ENCODE measurements around the gene GNG4.
"Not testable (repeated sequence)": the region's sequence is repeated elsewhere in the genome, so short reads cannot be mapped to it uniquely, and the experiment has no call there.

The GNG4 gene

DNA sequence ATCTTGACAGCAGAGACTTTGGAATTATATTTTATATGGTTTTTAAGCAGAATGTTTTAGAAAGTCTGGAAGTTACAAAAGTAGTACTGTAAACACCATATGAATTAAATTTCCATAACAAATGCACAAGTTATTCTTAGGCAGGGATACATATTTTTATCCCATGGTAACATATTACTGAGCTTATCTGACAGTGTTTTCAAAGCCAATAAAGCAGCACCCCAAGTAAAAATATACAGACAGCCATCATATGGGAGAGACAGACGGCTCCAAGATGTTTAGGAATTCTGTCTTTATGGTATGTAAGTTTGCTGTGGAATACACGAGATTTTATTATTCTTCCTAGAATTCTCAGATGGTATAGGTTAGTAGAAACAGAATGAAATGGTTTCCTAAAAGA is 12.0 kb upstream of the GNG4 start:
- H3K27me3 ChIP-seq (ENCODE audit: low read depth): no peaks in the 10 kb centered on the region
- DNase-seq (ENCODE audit: low spot score in 2 of 2): no peak
- in situ Hi-C loops (cut with MboI; ENCODE audit: low sequenced_read_pairs): no loop called here
- H3K36me3 ChIP-seq (replicated peaks): no peaks in the 10 kb centered on the region
- H3K9me3 ChIP-seq: no peaks in the 10 kb centered on the region
- H3K4me1 ChIP-seq: peaks cover 29% of the 10 kb centered on the region
- no peak overlapping the region for H3K4me3 ChIP-seq

DNA sequence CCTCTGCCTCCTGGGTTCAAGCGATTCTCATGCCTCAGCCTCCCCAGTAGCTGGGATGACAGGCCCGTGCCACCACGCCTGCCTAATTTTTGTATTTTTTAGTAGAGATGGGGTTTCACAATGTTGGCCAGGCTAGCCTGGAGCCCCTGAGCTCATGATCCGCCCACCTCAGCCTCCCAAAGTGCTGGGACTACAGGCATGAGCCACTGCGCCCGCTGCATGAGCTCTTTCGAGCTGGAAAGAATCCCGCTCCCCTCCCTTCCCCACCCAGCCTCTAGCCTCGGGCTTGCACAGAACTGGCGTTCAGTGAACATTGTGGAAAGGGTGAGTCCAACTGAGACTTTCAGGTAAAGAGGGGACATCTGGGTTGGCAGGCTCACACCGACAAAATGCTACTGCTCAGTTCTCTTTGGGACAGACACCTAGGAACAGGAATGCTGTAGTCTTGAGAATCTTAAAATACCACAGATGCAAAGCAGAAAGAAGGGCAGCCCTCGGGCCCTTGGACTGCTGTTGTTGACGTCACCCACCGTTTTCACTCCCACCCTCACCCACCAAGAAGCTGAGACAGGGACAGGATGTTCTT is 9.7 kb upstream of the GNG4 start:
- in situ Hi-C loops (cut with MboI; ENCODE audit: low sequenced_read_pairs): no loop called here
- no peaks in the 10 kb centered on the region for H3K36me3 ChIP-seq (replicated peaks)
- DNase-seq (ENCODE audit: low spot score in 2 of 2): no peak
- H3K27me3 ChIP-seq (ENCODE audit: low read depth): no peaks in the 10 kb centered on the region
- peaks cover 40% of the 10 kb centered on the region for H3K4me1 ChIP-seq
- H3K9me3 ChIP-seq: 0 out of 2 replicates have a peak, but pooled peaks cover 2% of the 10 kb centered on the region
- H3K4me3 ChIP-seq: no peak overlapping the region

DNA sequence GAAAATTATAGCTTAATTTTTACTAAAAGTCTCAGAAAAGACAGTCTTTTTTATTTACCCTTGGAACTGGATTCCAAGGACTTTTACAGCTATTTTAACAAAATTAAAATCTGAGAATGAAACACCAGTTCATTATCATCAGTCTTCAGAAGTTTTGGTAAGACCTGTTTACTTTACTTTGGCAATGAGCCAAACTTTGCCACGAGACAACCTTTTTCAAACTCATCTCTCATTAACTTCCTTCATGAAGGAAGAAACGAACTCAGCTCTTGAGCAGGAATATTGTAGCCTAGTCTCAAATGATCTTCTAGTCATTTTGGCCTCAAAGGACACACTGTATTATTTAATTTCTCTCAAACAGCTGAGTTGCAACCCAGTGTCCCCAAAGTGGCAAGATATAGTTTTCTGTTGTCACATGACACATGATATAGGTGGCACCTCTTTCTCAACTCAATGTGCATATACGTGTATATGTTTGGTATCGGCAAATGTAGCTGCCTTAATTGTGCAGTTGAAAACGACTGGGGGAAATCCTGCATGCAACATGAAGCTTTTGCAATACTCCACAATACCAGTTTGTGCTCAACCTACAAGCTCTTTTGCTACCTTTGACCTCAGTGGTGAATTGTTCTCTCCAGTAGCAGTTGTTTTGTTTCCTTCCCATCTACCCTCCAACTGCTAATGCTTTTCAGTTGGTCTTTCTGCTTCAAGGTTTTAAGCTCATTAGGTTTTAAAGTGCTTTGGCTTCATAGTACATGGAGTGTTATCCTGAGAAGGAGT is 8.4 kb upstream of the GNG4 start:
- H3K4me3 ChIP-seq: no peak overlapping the region
- in situ Hi-C loops (cut with MboI; ENCODE audit: low sequenced_read_pairs): no loop called here
- H3K27me3 ChIP-seq (ENCODE audit: low read depth): no peaks in the 10 kb centered on the region
- H3K36me3 ChIP-seq (replicated peaks): no peaks in the 10 kb centered on the region
- H3K9me3 ChIP-seq: 0 out of 2 replicates have a peak, but pooled peaks cover 2% of the 10 kb centered on the region
- DNase-seq (ENCODE audit: low spot score in 2 of 2): no peak
- H3K4me1 ChIP-seq: peaks cover 40% of the 10 kb centered on the region

DNA sequence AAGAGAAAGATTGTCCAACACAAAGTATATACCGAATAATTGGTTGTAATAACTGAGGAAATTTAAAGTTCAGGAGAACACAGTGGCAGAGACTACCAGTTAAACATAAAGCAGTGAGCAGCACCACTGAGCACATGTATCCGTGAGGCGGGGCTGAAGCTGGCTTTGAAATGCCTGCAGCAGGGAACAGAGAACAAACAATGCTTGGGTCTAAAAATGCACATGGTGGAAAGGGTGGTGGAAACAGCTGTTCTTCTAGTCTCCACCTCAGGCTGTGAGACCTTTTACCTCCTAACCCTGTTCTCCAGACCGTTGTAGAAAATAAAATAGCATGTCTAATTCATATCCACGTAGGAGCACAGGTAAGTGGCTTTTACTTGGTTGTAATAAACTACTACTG is 7.7 kb upstream of the GNG4 start:
- no peaks in the 10 kb centered on the region for H3K36me3 ChIP-seq (replicated peaks)
- DNase-seq (ENCODE audit: low spot score in 2 of 2): peak in 1 of 2 experiments; percentile 54
- in situ Hi-C loops (cut with MboI; ENCODE audit: low sequenced_read_pairs): no loop called here
- peaks cover 36% of the 10 kb centered on the region for H3K4me1 ChIP-seq
- H3K9me3 ChIP-seq: 0 out of 2 replicates have a peak, but pooled peaks cover 2% of the 10 kb centered on the region
- H3K27me3 ChIP-seq (ENCODE audit: low read depth): no peaks in the 10 kb centered on the region
- H3K4me3 ChIP-seq: no peak overlapping the region

DNA sequence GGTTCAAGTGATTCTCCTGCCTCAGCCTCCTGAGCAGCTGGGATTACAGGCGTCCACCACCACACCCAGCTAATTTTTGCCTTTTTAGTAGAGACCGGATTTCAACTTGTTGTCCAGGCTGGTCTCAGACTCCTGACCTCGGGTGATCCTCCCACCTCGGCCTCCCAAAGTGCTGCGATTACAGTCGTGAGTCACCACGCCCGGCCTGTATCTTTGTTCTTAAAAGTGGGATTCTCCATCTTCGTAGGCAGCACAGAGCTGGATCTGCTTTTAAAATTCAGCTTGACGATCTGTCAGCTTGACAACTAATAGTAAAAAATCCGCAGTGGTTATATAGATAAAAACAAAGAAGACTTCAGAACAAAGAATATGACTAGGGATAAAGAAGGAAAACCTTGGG is 2.8 kb upstream of the GNG4 start:
- H3K27me3 ChIP-seq (ENCODE audit: low read depth): no peaks in the 10 kb centered on the region
- DNase-seq (ENCODE audit: low spot score in 2 of 2): no peak
- in situ Hi-C loops (cut with MboI; ENCODE audit: low sequenced_read_pairs): no loop called here
- peaks cover 27% of the 10 kb centered on the region for H3K4me1 ChIP-seq
- no peak overlapping the region for H3K4me3 ChIP-seq
- no peaks in the 10 kb centered on the region for H3K36me3 ChIP-seq (replicated peaks)
- 0 out of 2 replicates have a peak, but pooled peaks cover 2% of the 10 kb centered on the region for H3K9me3 ChIP-seq

DNA sequence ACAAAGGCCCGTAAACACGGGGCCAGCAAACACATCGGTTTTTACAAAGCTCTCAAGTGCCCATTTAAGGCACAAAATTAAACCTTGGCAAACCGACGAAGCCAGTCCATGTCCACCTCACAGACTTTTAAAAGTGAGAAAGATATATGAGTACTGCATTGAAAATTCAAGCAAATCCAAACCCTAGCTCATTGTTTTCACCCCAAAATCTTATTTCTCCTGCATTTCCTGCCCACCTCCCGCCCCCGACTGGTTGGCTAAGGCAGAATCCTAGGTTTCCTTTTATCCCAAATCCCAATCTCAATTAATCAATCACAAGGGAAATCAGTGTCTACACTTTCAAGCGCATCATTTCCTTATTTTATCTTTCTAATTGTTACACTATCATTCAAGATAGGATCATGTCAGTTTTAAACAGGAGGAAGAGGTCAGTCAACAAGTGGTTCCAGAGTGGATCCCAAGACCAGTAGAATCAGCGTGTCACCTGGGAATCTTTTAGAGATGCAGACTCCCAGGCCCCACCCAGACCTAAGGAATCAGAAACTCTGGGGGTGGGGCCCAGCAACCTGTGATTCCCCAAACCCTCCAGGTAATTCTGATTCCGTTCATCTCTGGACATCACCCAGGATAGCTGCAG is 1.7 kb upstream of the GNG4 start:
- Histone ChIP-seq H3K36me3 (replicated peaks) (no peaks in the 10 kb centered on the region), H3K9me3 (0 out of 2 replicates have a peak, but pooled peaks cover 2% of the 10 kb centered on the region), H3K4me3 (no peak overlapping the region), H3K4me1 (peaks cover 18% of the 10 kb centered on the region), H3K27me3 (ENCODE audit: low read depth) (no peaks in the 10 kb centered on the region)
- in situ Hi-C loops (cut with MboI; ENCODE audit: low sequenced_read_pairs): no loop called here
- no peak for DNase-seq (ENCODE audit: low spot score in 2 of 2)

DNA sequence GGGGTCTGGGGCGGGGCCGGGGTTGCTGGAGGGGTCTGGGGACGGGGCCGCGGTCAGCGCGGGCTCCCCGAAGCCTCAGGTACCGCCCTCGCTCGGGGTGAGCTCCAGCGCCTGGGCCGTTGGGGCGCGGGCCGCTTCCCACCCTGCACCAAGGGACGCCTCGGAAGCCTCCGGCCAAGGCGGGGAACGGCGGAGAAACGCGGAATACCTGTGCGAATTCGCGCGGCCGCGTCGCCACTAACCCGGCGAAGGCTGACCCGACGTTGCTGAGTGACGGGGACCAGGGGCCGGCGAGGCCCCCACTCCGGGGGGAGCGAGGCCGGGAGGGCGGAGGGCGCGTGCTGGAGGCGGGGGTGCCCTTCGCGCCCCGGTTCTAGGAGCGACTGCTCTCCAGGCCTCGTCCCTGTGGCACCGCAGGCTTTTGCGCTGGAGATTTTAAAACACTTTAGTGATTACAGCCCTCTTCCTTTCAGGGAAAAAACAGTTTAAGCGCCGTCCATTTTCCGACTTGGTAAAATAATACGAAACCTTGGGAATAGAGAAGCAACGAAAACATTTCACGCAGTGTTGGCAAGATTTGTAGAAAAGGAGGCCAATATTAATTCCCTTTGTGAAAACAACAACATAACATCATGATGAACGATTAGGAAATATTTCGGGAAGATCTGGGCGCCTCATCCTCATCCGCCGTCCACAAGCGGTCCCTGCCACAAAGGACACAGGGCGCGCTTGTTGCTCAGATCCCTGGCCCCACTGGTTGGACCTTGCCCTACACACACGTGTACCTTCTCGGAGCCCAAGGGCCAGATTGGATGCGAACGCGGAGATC is 971 bp upstream of the GNG4 start:
- Histone ChIP-seq H3K9me3 (0 out of 2 replicates have a peak, but pooled peaks cover 2% of the 10 kb centered on the region), H3K27me3 (ENCODE audit: low read depth) (no peaks in the 10 kb centered on the region), H3K4me3 (peak overlapping the region; percentile 28), H3K4me1 (peaks cover 11% of the 10 kb centered on the region), H3K36me3 (replicated peaks) (no peaks in the 10 kb centered on the region)
- in situ Hi-C loops (cut with MboI; ENCODE audit: low sequenced_read_pairs): no loop called here
- peak in 1 of 2 experiments; percentile 59 for DNase-seq (ENCODE audit: low spot score in 2 of 2)

DNA sequence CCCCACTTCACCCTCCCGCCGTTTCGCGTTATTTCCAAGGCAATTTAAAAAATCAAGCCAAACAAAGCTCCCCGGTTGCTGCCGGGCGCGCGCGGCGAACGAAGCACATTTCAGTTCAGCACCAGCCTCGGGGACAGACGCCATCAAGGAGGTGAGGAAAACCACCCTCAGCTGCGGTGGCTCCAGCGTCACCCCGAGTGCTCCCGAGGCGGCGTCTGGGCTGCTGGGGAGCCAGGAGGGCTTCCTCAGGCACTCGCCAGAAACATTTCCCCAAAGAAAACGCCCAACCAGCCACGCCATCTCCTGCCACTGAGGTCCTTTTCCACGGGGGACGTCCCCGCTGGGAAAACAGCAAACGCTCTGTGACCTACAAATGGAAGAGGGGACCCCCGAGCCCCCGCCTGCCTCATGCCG is 623 bp downstream of the GNG4 start:
- in situ Hi-C loops (cut with MboI; ENCODE audit: low sequenced_read_pairs): no loop called here
- peak overlapping the region; percentile 51 for H3K4me3 ChIP-seq
- H3K4me1 ChIP-seq: peaks cover 10% of the 10 kb centered on the region; the same call in 1 of the 2 replicates
- H3K9me3 ChIP-seq: no peaks in the 10 kb centered on the region
- peak; percentile 60 to 78 for DNase-seq (ENCODE audit: low spot score in 2 of 2)
- no peaks in the 10 kb centered on the region for H3K36me3 ChIP-seq (replicated peaks)
- no peaks in the 10 kb centered on the region for H3K27me3 ChIP-seq (ENCODE audit: low read depth)

DNA sequence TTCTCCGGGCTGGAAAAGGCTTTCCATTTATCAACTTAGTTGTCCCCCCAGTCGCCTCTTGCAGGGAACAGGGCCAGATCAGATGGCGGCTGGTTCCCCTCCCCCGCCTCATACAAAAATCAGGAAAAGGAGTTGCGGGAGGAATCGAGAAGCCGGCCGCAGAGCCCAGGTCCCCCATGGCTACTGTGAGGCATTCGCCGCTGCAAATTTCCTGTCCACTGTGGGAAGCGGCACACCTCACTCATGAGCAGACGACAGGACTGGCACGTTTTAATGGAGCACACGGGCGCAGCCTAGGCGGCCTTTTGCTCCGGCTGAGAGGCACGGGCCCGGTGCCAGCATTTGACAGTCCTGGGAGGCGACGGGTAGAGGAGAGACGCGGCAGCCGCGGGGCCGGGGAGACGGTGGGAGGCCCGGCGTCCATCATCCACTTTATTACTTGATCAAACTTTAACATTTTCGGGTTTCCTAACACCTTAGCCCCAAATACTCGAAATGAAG is 1.1 kb downstream of the GNG4 start:
- Histone ChIP-seq H3K4me1 (peaks cover 15% of the 10 kb centered on the region), H3K27me3 (ENCODE audit: low read depth) (no peaks in the 10 kb centered on the region), H3K4me3 (peak overlapping the region; percentile 51), H3K36me3 (replicated peaks) (no peaks in the 10 kb centered on the region), H3K9me3 (no peaks in the 10 kb centered on the region)
- in situ Hi-C loops (cut with MboI; ENCODE audit: low sequenced_read_pairs): no loop called here
- DNase-seq (ENCODE audit: low spot score in 2 of 2): peak; percentile 29 to 75

DNA sequence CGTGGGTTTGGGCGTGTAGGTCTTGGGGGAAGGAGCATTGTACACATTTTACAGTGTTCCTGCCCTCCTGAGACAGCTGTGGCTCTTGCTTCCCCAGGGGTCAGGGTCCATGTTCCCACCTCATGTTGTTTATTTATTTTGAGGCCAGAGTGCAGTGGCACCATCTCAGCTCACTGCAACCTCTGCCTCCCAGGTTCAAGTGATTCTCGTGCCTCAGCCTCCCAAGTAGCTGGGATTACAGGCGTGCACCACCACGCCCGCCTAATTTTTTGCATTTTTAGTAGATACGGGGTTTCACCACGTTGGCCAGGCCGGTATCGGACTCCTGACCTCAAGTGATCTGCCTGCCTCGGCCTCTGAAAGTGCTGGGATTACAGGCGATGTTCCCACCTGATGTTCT is 2.0 kb downstream of the GNG4 start:
- H3K9me3 ChIP-seq; H3K4me3 ChIP-seq; H3K36me3 ChIP-seq (replicated peaks); DNase-seq (ENCODE audit: low spot score in 2 of 2); in situ Hi-C loops (cut with MboI; ENCODE audit: low sequenced_read_pairs); H3K27me3 ChIP-seq (ENCODE audit: low read depth): not testable (repeated sequence)
- peaks cover 23% of the 10 kb centered on the region for H3K4me1 ChIP-seq

DNA sequence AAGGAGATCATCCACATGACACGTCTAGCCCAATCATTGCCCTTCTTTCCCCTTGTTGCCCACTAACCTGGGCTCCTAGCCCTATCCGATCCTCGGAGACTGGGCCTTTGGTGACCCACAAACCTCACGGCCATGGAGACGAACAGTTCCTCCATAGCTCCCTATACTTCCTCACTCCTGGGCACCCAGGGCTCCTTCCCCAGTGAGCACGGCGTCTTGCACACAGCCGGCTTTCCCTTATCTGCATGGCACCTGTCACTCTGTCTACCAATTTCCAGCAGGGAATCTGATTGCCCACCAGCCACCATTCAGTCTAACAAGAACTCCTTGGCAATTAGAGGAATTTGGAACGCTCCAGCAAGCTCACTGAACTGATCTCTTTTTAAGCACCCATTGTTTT is 3.1 kb downstream of the GNG4 start:
- no peak for DNase-seq (ENCODE audit: low spot score in 2 of 2)
- no peaks in the 10 kb centered on the region for H3K9me3 ChIP-seq
- in situ Hi-C loops (cut with MboI; ENCODE audit: low sequenced_read_pairs): no loop called here
- H3K36me3 ChIP-seq (replicated peaks): no peaks in the 10 kb centered on the region
- no peak overlapping the region for H3K4me3 ChIP-seq
- H3K27me3 ChIP-seq (ENCODE audit: low read depth): no peaks in the 10 kb centered on the region
- peaks cover 29% of the 10 kb centered on the region for H3K4me1 ChIP-seq

DNA sequence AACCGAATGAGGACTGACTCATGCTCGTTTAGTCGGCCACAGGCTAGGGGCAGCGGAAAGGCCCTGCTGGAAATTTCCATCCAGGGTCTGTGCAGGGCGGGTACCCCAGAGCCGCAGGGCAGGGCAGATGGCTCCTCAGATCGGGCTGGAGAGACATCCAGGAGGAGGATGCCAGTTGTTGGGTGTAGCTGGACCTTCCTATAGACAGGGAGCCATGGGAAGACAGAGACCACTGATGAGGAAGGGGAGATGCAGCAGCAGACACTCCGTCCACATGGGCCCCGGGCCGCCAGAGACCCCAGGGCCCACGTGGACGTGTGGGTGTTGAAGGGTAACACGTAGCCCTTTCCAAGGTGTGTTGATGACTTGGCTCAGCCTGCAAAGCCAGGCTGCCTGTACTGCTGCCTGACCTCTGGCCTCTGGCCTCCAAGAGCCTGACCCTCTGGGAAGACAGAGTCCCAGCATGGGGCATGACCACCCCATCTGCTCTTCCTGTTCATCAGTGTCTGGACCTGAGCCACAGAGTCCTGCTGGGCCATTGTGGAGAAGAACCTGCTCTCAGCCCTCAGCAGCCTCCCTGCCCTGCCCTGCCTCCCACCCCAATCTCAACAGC is 4.8 kb downstream of the GNG4 start:
- no peak overlapping the region for H3K4me3 ChIP-seq
- H3K9me3 ChIP-seq: no peaks in the 10 kb centered on the region
- peaks cover 29% of the 10 kb centered on the region for H3K4me1 ChIP-seq
- DNase-seq (ENCODE audit: low spot score in 2 of 2): no peak
- in situ Hi-C loops (cut with MboI; ENCODE audit: low sequenced_read_pairs): no loop called here
- H3K27me3 ChIP-seq (ENCODE audit: low read depth): no peaks in the 10 kb centered on the region
- H3K36me3 ChIP-seq (replicated peaks): no peaks in the 10 kb centered on the region
